Heart left ventricle (tissue), 16 donors: ENCODE measurements around the gene PDRG1. TPM values are rescaled to one million over a fixed set of nuclear protein-coding genes. Genes with fewer than 3 reads are reported as not detected.

Experiments used
- ATAC-seq, 4 donors: fragments of 200-7000 bp; cut with Tn5 transposase; one replicate each; pipeline ENCODE4 v1.9.1; 2020 to 2022; ENCODE audit warnings: moderate library complexity in 4 of 4, mild to moderate bottlenecking in 3 of 4, moderate number of reproducible peaks in 1 of 4
- DNase-seq, 5 donors: peaks; one replicate each; pipeline ENCODE4 v3.0.0-alpha.2; 2020
- H3K27ac ChIP-seq, 12 donors: fragments of 200-600 bp; sonication (generic) in 4 of 12; one replicate each; pipeline versions ENCODE4 v1.5.0 to v1.8.0; 2016 to 2022; ENCODE audit warnings: mild to moderate bottlenecking in 2 of 12
- H3K27me3 ChIP-seq, 9 donors: fragments of 200-600 bp; sonication (generic) in 2 of 9; one replicate each; pipeline versions ENCODE4 v1.5.1 to v1.8.0; 2016 to 2022; ENCODE audit warnings: mild to moderate bottlenecking in 3 of 9
- H3K36me3 ChIP-seq, 9 donors: fragments of 200-600 bp; sonication (generic) in 2 of 9; one replicate each; pipeline versions ENCODE4 v1.5.0 to v1.8.0; 2018 to 2022; ENCODE audit warnings: mild to moderate bottlenecking in 2 of 9
- H3K4me1 ChIP-seq, 12 donors: fragments of 200-600 bp; sonication (generic) in 4 of 12; one replicate each; pipeline versions ENCODE4 v1.5.0 to v1.8.0; 2016 to 2022; ENCODE audit warnings: mild to moderate bottlenecking in 3 of 12
- H3K4me3 ChIP-seq, 12 donors: fragments of 200-600 bp; sonication (generic) in 4 of 12; one replicate each; pipeline versions ENCODE4 v1.5.0 to v1.8.0; 2017 to 2022; ENCODE audit warnings: mild to moderate bottlenecking in 9 of 12, moderate library complexity in 4 of 12
- H3K9me3 ChIP-seq, 12 donors: fragments of 200-600 bp; sonication (generic) in 4 of 12; one replicate each; pipeline versions ENCODE4 v1.5.0 to v1.8.0; 2016 to 2022; ENCODE audit warnings: mild to moderate bottlenecking in 1 of 12
- POLR2A ChIP-seq, 2 donors: fragments of 450-650 bp; IDR thresholded peaks; one replicate each; pipeline ENCODE4 v1.6.1; 2017; ENCODE audit warnings: antibody characterized with exemption in 2 of 2, mild to moderate bottlenecking in 2 of 2, moderate library complexity in 2 of 2
- WGBS, 4 donors: extraction: QIAGEN DNeasy Blood & Tissue Kit in 2 of 4; methylation state at CpG; one replicate each; pipeline versions ENCODE4 v1.1.5 to v1.1.7; 2013 to 2018; 5-methylcytosine and 5-hydroxymethylcytosine counted together
- intact Hi-C, 10 donors: fragments of 100-400 bp; cut with DNase I; formaldehyde crosslinking; loops; one replicate each; pipeline versions ENCODE4 v1.11.1 to v1.14.2; 2022
- polyA plus RNA-seq, 2 donors: library from polyadenylated mRNA; stranded (reverse); fragments of 200-250 nt; gene quantifications; one replicate each; pipeline ENCODE4 v1.2.3, GENCODE V29; 2013
- total RNA-seq, 9 donors: library from RNA; depleted of rRNA in 2 of 9; stranded (reverse); fragments of >200 nt in 2 of 9; fragmentation: NEBNext Ultra II Directional in 3 of 9; extraction: Animal tissue kit (Norgen Biotek cat#: 25700) in 3 of 9; gene quantifications; one replicate each; pipeline versions ENCODE4 v1.1.0 to v1.2.4, GENCODE V29; 2016 to 2023
- TF ChIP-seq, protein P1 (sequence below), 12 donors: fragments of 200-600 bp; sonication (generic) in 4 of 12; IDR thresholded peaks; one replicate each; pipeline versions ENCODE4 v1.5.0 to v1.8.0; 2018 to 2022; ENCODE audit warnings: antibody characterized with exemption in 12 of 12, mild to moderate bottlenecking in 5 of 12
- donor health status: ischemic (EF 13 %, LVEDD 7.1; RV severe dilation, severe dysfunction).
- donor health status: healthy with polysubstance abuse.
- donor health status: DM: no; HTN: yes; CAD: no.
- donor health status: DM: no; HTN: no; CAD: no.
- donor health status: ischemic (EF 25% LVEDD 6.9; RV normal size, moderate dysfunction).
- donor health status: ischemic (EF 25% LVEDD 5.7; RV mildly dilated, moderate dysfunction).
- donor health status: healthy.
- donor health status: DM: yes; HTN: yes; CAD: no.
- donor health status: ischemic (EF 35%, LVEDD 5.7; RV mildly dilated, moderate dysfunction).
- donor health status: nonischemic (EF 11% LVEDD 7.7; RV severe dilation, severe dysfunction).
- donor health status: DM: yes; HTN: yes; CAD: no.
- donor health status: PGD.
- donor health status: ischemic (EF 29% LVEDD 5.4; RV normal size, mild dysfunction).
- donor health status: nonischemic (EF 23%, LVEDD 6.1; RV moderate dilation, normal function).

The PDRG1 gene
- total and polyA plus RNA-seq, 11 donors = 5.2 to 15.2 (median 7.6) TPM

DNA sequence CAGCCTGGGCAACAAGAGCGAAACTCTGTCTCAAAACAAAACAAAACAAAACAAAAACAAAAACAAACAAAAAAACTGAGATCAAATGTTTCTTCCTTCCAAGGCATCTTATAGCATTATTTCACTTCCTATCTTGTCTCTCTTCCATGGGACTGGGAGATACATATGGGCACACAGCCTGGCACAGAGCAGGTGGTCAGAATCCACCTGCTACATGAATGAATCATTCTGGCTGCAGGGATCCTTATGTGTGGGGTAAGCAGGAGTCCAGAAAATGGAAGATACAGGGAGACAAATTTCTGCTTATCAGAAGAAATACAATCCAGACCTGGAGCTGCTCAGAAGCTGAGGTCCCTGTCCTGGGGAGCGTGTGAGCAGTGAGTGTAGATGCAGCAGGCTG, 40.2 kb upstream of the PDRG1 start:
- DNase-seq = no peak
- H3K27ac ChIP-seq = no peak overlapping the region
- H3K4me3 ChIP-seq = no peak overlapping the region
- no peaks in the 10 kb centered on the region for H3K9me3 ChIP-seq
- H3K4me1 ChIP-seq = peaks cover 0 to 6% (median 0%) of the 10 kb centered on the region in 12 donors
- H3K27me3 ChIP-seq = peaks cover 4 to 33% (median 20%) of the 10 kb centered on the region in 9 donors
- intact Hi-C loops = no loop called here
- H3K36me3 ChIP-seq = no peaks in the 10 kb centered on the region
- WGBS, 4 donors = 83 to 92% (median 87%) methylated on average over 2 of the region's 2 CpGs
- no peak for ATAC-seq
- no peak for TF ChIP-seq POLR2A (IDR thresholded peaks at IDR 0.05)
- TF ChIP-seq, protein P1, sequence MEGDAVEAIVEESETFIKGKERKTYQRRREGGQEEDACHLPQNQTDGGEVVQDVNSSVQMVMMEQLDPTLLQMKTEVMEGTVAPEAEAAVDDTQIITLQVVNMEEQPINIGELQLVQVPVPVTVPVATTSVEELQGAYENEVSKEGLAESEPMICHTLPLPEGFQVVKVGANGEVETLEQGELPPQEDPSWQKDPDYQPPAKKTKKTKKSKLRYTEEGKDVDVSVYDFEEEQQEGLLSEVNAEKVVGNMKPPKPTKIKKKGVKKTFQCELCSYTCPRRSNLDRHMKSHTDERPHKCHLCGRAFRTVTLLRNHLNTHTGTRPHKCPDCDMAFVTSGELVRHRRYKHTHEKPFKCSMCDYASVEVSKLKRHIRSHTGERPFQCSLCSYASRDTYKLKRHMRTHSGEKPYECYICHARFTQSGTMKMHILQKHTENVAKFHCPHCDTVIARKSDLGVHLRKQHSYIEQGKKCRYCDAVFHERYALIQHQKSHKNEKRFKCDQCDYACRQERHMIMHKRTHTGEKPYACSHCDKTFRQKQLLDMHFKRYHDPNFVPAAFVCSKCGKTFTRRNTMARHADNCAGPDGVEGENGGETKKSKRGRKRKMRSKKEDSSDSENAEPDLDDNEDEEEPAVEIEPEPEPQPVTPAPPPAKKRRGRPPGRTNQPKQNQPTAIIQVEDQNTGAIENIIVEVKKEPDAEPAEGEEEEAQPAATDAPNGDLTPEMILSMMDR (IDR thresholded peaks at IDR 0.05) = no peak

DNA sequence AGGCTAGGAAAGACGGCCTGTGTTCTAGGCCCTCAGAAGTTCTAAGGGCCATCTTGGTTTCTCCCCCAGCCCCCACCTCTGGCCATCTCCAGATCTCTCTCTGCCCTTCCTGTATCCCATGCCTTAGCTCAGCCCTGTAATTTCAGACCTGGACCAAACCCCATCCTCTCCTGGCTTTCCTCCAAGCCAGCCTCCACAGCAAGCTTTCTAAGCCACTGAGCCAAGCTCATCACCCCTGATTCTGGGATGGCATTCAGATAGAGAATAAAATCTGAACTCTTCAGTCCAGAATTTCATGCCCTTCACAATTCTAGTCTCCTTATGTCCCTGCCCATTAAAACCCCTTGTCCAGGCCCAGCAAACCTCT, 39.5 kb upstream of the PDRG1 start:
- Histone ChIP-seq H3K9me3 (no peaks in the 10 kb centered on the region), H3K36me3 (no peaks in the 10 kb centered on the region), H3K4me3 (no peak overlapping the region), H3K27ac (no peak overlapping the region), H3K4me1 (peaks cover 0 to 6% (median 0%) of the 10 kb centered on the region in 12 donors), H3K27me3 (peaks cover 4 to 31% (median 20%) of the 10 kb centered on the region in 9 donors)
- intact Hi-C loops = no loop called here
- TF ChIP-seq POLR2A (IDR thresholded peaks at IDR 0.05) = no peak
- TF ChIP-seq, protein P1 (IDR thresholded peaks at IDR 0.05) = no peak
- DNase-seq (no peak), ATAC-seq (no peak)
- WGBS, 4 donors = 57 to 100% (median 82%) methylated on average over 1 of the region's 1 CpG; no CpG with 5 or more reads in 1 of the 4 donors

DNA sequence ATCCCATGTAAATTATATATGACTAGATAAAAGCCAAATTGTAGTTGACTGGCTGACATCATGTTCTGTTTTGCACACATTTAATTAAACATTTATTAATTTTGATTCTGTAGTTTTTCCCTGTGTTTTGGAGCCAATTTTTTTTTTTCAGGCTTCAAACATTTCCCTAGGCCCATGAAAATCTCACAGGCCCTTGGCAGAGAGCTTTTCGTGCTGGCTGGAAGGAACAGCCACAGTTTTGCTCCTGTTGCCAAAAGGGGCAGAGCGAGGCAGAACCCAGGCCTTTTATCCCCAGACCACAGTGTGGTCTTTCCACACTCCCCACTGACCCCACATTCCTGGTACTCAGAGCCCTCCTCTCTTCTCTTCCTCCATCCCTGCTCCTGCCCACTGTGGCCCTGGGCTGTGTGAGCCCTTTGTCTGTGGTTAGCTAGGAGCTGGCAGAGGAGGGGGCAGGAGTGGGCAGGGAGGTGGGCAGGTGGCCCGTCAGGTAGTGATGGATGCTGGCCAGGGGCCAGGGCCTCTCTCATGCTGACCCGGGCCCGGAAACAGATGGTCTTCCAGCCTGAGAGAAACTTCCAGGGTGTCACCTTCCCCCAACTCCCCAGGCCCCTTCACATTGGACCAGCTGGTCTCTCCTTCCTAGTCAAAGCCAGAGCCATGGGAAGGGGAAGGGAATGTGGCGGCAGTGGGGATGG, 38.9 kb upstream of the PDRG1 start:
- no peak for DNase-seq
- Histone ChIP-seq H3K27me3 (peaks cover 4 to 27% (median 20%) of the 10 kb centered on the region in 9 donors), H3K36me3 (no peaks in the 10 kb centered on the region), H3K9me3 (no peaks in the 10 kb centered on the region), H3K27ac (no peak overlapping the region), H3K4me1 (peaks cover 0 to 6% (median 0%) of the 10 kb centered on the region in 12 donors), H3K4me3 (no peak overlapping the region)
- no peak for ATAC-seq
- WGBS, 4 donors = 67 to 81% (median 73%) methylated on average over 3 to 6 of the region's 6 CpGs
- no peak for TF ChIP-seq POLR2A (IDR thresholded peaks at IDR 0.05)
- TF ChIP-seq, protein P1 (IDR thresholded peaks at IDR 0.05) = no peak
- intact Hi-C loops = no loop called here

DNA sequence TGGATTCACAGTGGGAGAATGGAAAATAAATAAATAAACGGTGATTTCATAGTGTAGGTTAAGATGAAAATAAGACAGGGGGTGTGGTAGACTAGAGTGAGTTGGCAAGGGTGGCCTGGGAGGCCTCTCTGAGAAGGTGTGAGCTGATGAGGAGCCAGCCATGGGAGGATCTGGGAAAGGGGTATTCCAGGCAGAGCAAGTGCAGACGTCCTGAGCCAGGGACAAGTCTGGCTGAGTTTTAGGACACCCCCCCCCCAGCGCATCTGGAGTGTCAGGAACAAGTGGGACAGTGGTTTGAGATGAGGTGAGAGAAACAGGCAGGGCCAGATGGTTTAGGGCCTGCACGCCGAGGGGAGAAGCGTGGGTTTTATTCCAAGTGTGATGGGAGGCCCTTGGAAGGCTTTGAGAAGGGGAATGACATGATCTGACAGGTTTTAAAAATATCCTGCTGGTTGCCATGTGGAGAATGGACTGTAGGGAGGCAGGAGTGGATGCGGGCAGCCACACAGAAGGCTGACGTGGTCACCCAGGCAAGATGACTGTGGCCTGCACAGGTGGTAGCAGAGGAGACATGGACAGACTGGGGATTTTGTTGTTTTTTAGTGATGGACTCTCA, 37.3 kb upstream of the PDRG1 start:
- Histone ChIP-seq H3K27ac (no peak overlapping the region), H3K9me3 (no peaks in the 10 kb centered on the region), H3K4me3 (no peak overlapping the region), H3K36me3 (no peaks in the 10 kb centered on the region), H3K27me3 (peaks cover 0 to 11% (median 6%) of the 10 kb centered on the region in 9 donors), H3K4me1 (no peaks in the 10 kb centered on the region)
- intact Hi-C loops = no loop called here
- peak in 1 of 4 donors; percentile 35 for ATAC-seq
- no peak for DNase-seq
- WGBS, 4 donors = 66 to 72% (median 67%) methylated on average over 8 of the region's 8 CpGs
- TF ChIP-seq, protein P1 (IDR thresholded peaks at IDR 0.05) = no peak
- no peak for TF ChIP-seq POLR2A (IDR thresholded peaks at IDR 0.05)
